Ovary (tissue), 9 donors: ENCODE results near the gene ARF6. TPM values are rescaled to one million over a fixed set of nuclear protein-coding genes. Genes with fewer than 3 reads are reported as not detected.

ENCODE experiments used
- DNase-seq, 5 donors: peaks; one replicate each; pipeline ENCODE4 v3.0.0-alpha.2; 2019 to 2020
- H3K27ac ChIP-seq, 2 donors: fragments of 200-600 bp; one replicate each; pipeline versions ENCODE4 v1.5.1 to v1.8.0; 2019 to 2022
- H3K27me3 ChIP-seq: fragments of 200-600 bp; one replicate; pipeline ENCODE4 v1.8.0; 2022
- H3K36me3 ChIP-seq: fragments of 200-600 bp; sonication (generic); one replicate; pipeline ENCODE4 v1.5.1; 2019
- H3K4me1 ChIP-seq: one replicate; pipeline ENCODE4 v1.8.1; 2013; ENCODE audit warnings: mild to moderate bottlenecking, moderate library complexity; ENCODE audit not compliant: insufficient read depth
- H3K4me3 ChIP-seq: fragments of 200-600 bp; sonication (generic); one replicate; pipeline ENCODE4 v1.5.1; 2017
- H3K9me3 ChIP-seq, 2 donors: fragments of 200-600 bp in 1 of 2; sonication (generic) in 1 of 2; one replicate each; pipeline versions ENCODE4 v1.5.1 to v1.8.1; 2013 to 2019; ENCODE audit warnings: mild to moderate bottlenecking in 1 of 2, moderate library complexity in 1 of 2
- EP300 ChIP-seq: sonication (generic); formaldehyde crosslinking; IDR thresholded peaks from one replicate; pipeline ENCODE4 v1.6.1; 2017; ENCODE audit warnings: antibody characterized with exemption
- POLR2A ChIP-seq: fragments of 450-650 bp; IDR thresholded peaks from one replicate; pipeline ENCODE4 v1.6.1; 2017; ENCODE audit warnings: antibody characterized with exemption, mild to moderate bottlenecking, moderate library complexity
- WGBS, 3 donors: extraction: QIAGEN DNeasy Blood & Tissue Kit in 1 of 3; methylation state at CpG; one replicate each; pipeline versions ENCODE4 v1.1.5 to v1.1.7; 2013 to 2017; 5-methylcytosine and 5-hydroxymethylcytosine counted together
- intact Hi-C, 4 donors: fragments of 100-400 bp; cut with DNase I; formaldehyde crosslinking; loops; one replicate each; pipeline versions ENCODE4 v1.11.0 to v1.15.1; 2022 to 2023
- polyA plus RNA-seq, 2 donors: library from polyadenylated mRNA; stranded (reverse); fragments of 200-250 nt in 1 of 2; fragments of 350-450 nt in 1 of 2; fragmentation: Illumina TruSeq in 1 of 2; extraction: RNeasy Lipid Tissue Mini Kit (QIAGEN cat#74804) in 1 of 2; gene quantifications; one replicate each; pipeline ENCODE4 v1.2.3, GENCODE V29; 2013 to 2014
- total RNA-seq, 7 donors: library from RNA; depleted of rRNA in 2 of 7; stranded (reverse); fragments of >200 nt in 2 of 7; fragmentation: NEBNext Ultra II Directional in 3 of 7; extraction: Animal tissue kit (Norgen Biotek cat#: 25700) in 3 of 7; gene quantifications; one replicate each; pipeline versions ENCODE4 v1.1.0 to v1.2.4, GENCODE V29; 2016 to 2023
- TF ChIP-seq, protein P1 (sequence below), 3 donors: fragments of 450-650 bp in 2 of 3; fragments of 200-600 bp in 1 of 3; IDR thresholded peaks; one replicate each; pipeline versions ENCODE4 v1.5.1 to v1.8.0; 2016 to 2022; ENCODE audit warnings: antibody characterized with exemption in 3 of 3, mild to moderate bottlenecking in 1 of 3
- donor health status: DM: no; HTN: no; CAD: no; lungs with moderate emphysema.
- donor health status: DM: no; HTN: no; CAD: no.
- donor health status: Bipolar disorder and iron deficiency.
- donor health status: DM: yes; HTN: yes; CAD: no.
- donor health status: DM: no; HTN: no; CAD: no.
- donor health status: DM: yes; HTN: yes; CAD: no.

The ARF6 gene
- total and polyA plus RNA-seq, 9 donors, result 19.8 to 39.7 (median 34.1) TPM

DNA sequence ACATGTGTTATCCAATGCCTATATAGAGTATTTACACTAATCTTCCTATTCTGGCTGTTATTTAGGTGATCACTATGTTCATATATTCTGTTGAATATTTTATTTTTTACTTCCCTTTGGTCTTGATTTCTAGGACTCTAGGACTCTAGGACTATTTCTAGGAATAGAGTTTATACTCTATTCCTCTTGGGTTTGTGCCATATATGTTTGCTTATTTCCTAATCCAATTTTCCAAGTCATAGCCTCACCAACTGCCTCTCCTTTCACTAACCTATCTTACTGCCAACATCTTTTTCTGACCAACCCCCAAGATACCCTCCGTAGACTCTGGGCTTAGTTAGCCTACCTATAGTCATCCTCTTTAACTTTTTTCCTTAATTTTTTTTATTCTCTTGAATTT lies 28.5 kb downstream of the ARF6 start:
- Histone ChIP-seq H3K4me1 (no peaks in the 10 kb centered on the region), H3K4me3 (no peak overlapping the region), H3K36me3 (no peaks in the 10 kb centered on the region), H3K27me3 (no peaks in the 10 kb centered on the region), H3K27ac (no peak overlapping the region), H3K9me3 (no peaks in the 10 kb centered on the region)
- TF ChIP-seq, protein P1, sequence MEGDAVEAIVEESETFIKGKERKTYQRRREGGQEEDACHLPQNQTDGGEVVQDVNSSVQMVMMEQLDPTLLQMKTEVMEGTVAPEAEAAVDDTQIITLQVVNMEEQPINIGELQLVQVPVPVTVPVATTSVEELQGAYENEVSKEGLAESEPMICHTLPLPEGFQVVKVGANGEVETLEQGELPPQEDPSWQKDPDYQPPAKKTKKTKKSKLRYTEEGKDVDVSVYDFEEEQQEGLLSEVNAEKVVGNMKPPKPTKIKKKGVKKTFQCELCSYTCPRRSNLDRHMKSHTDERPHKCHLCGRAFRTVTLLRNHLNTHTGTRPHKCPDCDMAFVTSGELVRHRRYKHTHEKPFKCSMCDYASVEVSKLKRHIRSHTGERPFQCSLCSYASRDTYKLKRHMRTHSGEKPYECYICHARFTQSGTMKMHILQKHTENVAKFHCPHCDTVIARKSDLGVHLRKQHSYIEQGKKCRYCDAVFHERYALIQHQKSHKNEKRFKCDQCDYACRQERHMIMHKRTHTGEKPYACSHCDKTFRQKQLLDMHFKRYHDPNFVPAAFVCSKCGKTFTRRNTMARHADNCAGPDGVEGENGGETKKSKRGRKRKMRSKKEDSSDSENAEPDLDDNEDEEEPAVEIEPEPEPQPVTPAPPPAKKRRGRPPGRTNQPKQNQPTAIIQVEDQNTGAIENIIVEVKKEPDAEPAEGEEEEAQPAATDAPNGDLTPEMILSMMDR (IDR thresholded peaks at IDR 0.05), result no peak
- TF ChIP-seq POLR2A (no peak), EP300 (no peak)
- DNase-seq, result no peak
- intact Hi-C loops, result no loop called here
- WGBS, 3 donors, result 93 to 96% (median 93%) methylated on average over 1 of the region's 1 CpG

DNA sequence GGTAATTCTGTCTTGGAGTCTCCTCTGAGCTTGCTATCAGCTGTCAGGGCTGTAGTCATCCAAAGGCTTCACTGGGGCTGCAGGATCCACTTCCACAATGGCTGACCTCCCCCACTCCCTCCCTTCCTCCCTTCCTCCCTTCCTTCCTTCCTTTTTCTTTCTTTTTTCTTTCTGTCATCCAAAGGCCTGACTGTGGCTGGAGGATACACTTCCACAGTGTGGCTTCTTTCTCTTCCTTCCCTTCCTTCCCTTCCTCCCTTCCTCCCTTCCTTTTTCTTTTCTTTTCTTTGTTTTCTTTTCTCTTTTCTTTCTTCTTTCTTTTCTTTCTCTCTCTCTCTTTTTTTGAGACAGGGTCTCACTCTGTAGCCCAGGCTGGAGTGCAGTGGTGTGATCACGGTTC lies 30.6 kb downstream of the ARF6 start:
- 88 to 100% (median 88%) methylated on average over 1 of the region's 1 CpG for WGBS, 3 donors
- intact Hi-C loops, result no loop called here

DNA sequence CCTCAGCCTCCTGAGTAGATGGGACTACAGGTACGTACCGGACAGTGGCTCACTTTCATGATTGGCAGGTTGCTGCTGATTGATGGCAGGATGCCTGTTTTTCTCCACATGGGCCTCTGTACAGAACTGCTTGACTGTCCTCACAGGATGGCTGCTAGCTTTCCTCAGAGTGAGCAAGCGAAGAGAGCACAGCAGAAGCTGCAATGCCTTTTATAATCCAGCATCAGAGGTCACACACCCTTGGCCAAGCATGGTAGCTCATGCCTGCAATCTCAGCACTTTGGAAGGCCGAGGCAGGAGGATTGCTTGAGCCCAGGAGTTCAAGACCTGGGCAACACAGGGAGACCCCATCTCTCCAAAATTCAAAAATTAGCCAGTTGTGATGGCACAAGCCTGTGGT lies 31.0 kb downstream of the ARF6 start:
- Histone ChIP-seq H3K9me3 (no peaks in the 10 kb centered on the region), H3K4me1 (no peaks in the 10 kb centered on the region), H3K27me3 (no peaks in the 10 kb centered on the region), H3K27ac (no peak overlapping the region), H3K4me3 (no peak overlapping the region), H3K36me3 (no peaks in the 10 kb centered on the region)
- DNase-seq, result no peak
- TF ChIP-seq POLR2A (no peak), EP300 (no peak)
- TF ChIP-seq, protein P1 (IDR thresholded peaks at IDR 0.05), result no peak
- 71 to 92% (median 83%) methylated on average over 4 of the region's 4 CpGs for WGBS, 3 donors
- intact Hi-C loops, result no loop called here

More for the DNA sequence above, 30.6 kb downstream of the ARF6 start:
- H3K27me3 ChIP-seq, result no peaks in the 10 kb centered on the region
- H3K4me3 ChIP-seq, result no peak overlapping the region
- TF ChIP-seq, protein P1 (IDR thresholded peaks at IDR 0.05), result no peak
- TF ChIP-seq EP300, result no peak
- TF ChIP-seq POLR2A, result no peak
- no peaks in the 10 kb centered on the region for H3K4me1 ChIP-seq
- H3K36me3 ChIP-seq, result no peaks in the 10 kb centered on the region
- no peak overlapping the region for H3K27ac ChIP-seq
- no peak for DNase-seq
- no peaks in the 10 kb centered on the region for H3K9me3 ChIP-seq

DNA sequence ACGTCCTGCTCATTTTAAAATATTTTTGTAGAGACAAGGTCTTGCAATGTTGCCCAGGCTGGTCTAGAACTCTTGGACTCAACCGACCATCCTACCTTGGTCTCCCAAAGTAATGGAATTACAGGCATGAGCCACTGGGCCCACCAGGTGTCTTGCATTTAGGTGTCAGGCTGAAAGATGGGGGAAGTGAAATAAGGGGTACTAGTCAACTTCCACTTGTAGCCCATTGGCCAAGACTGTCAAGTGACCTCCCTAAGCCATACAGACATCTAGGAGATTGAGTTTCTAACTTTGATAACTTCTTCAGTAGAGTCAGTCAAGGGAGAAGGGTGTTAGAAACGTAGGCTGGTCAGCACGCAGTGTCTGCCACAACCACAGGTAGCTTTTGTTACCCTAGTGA lies 32.0 kb downstream of the ARF6 start:
- 90 to 92% (median 90%) methylated on average over 4 of the region's 4 CpGs for WGBS, 3 donors
- Histone ChIP-seq H3K4me3 (no peak overlapping the region), H3K27me3 (no peaks in the 10 kb centered on the region), H3K4me1 (no peaks in the 10 kb centered on the region), H3K27ac (no peak overlapping the region), H3K36me3 (no peaks in the 10 kb centered on the region), H3K9me3 (no peaks in the 10 kb centered on the region)
- intact Hi-C loops, result no loop called here
- TF ChIP-seq, protein P1 (IDR thresholded peaks at IDR 0.05), result no peak
- TF ChIP-seq EP300 (no peak), POLR2A (no peak)
- DNase-seq, result no peak
